GM18511 (cell line): ENCODE data around the gene VGLL4.
"Not testable (repeated sequence)": the region's sequence is repeated elsewhere in the genome, so short reads cannot be mapped to it uniquely, and the experiment has no call there.

ENCODE experiments used
- ATAC-seq: cut with Tn5 transposase; IDR thresholded peaks from one replicate; pipeline ENCODE4 v1.9.1; 2021; ENCODE audit warnings: mild to moderate bottlenecking, moderate library complexity; ENCODE audit not compliant: unreplicated experiment

VGLL4 gene

GRCh38 chr3:11589706-11590105, 54.0 kb downstream of the VGLL4 start:
- ATAC-seq, result no peak

- no peak for ATAC-seq
These were observed 55.0 kb downstream of the VGLL4 start for GRCh38 chr3:11588755-11589154.

GRCh38 chr3:11588338-11588737, 55.4 kb downstream of the VGLL4 start:
- ATAC-seq, result no peak

GRCh38 chr3:11587766-11588165, 55.9 kb downstream of the VGLL4 start:
- no peak for ATAC-seq

GRCh38 chr3:11584570-11584969, 59.1 kb downstream of the VGLL4 start:
- ATAC-seq, result no peak

GRCh38 chr3:11583638-11584046, 60.1 kb downstream of the VGLL4 start:
- ATAC-seq, result no peak

GRCh38 chr3:11583235-11583634, 60.5 kb downstream of the VGLL4 start:
- no peak for ATAC-seq

- ATAC-seq, result no peak
These were observed 61.3 kb downstream of the VGLL4 start for GRCh38 chr3:11582191-11582968.

- no peak for ATAC-seq
These were observed 62.2 kb downstream of the VGLL4 start for GRCh38 chr3:11581237-11582190.

GRCh38 chr3:11580645-11581044, 63.1 kb downstream of the VGLL4 start:
- ATAC-seq, result no peak

GRCh38 chr3:11578169-11578568, 65.5 kb downstream of the VGLL4 start:
- ATAC-seq, result no peak

GRCh38 chr3:11576453-11576852, 67.3 kb downstream of the VGLL4 start:
- no peak for ATAC-seq

GRCh38 chr3:11575677-11576076, 68.0 kb downstream of the VGLL4 start:
- no peak for ATAC-seq

GRCh38 chr3:11574981-11575669, 68.6 kb downstream of the VGLL4 start:
- no peak for ATAC-seq

GRCh38 chr3:11572660-11573059, 71.1 kb downstream of the VGLL4 start:
- not testable (repeated sequence) for ATAC-seq

- no peak for ATAC-seq
These were observed 72.8 kb downstream of the VGLL4 start for GRCh38 chr3:11570789-11571495.

- ATAC-seq, result no peak
These were observed 73.5 kb downstream of the VGLL4 start for GRCh38 chr3:11570251-11570650.

GRCh38 chr3:11569156-11569741, 74.5 kb downstream of the VGLL4 start:
- ATAC-seq, result no peak

- ATAC-seq, result no peak
These were observed 75.1 kb downstream of the VGLL4 start for GRCh38 chr3:11568503-11569155.
